GM12878 (cell line): Measurements from ENCODE around the gene ASCC2. TPM values are rescaled to one million over a fixed set of nuclear protein-coding genes. Genes with fewer than 3 reads are reported as not detected.

Experiments used
- ATAC-seq: fragments of 200-7000 bp; cut with Tn5 transposase; 3 replicates; pipeline ENCODE4 v1.9.1; 2020; ENCODE audit warnings: mild to moderate bottlenecking, moderate library complexity
- BruUV-seq: library from RNA; stranded (reverse); fragments of 400-500 nt; replicated peaks from 2 replicates; lab custom pipeline; 2021; lab: Mats Ljungman, UMichigan
- CTCF ChIA-PET: fragments of 300-600 bp; sonication (Branson Sonifier 250); formaldehyde crosslinking; extraction: SDS; loops from one replicate; lab custom pipeline; 2021; ENCODE audit warnings: inconsistent platforms; lab: Yijun Ruan, JAX
- POLR2A ChIA-PET: fragments of 350-600 bp; formaldehyde crosslinking; extraction: SDS; loops from one replicate; lab custom pipeline; 2021; ENCODE audit warnings: inconsistent platforms; lab: Charles Lee
- RAD21 ChIA-PET: fragments of 300-600 bp; sonication (Branson Sonifier 250); formaldehyde crosslinking; loops from one replicate; lab custom pipeline; 2023; ENCODE audit warnings: antibody characterized with exemption; ENCODE audit not compliant: unreplicated experiment; lab: Charles Lee
- SMC1A ChIA-PET: fragments of 300-600 bp; sonication (Branson Sonifier 250); formaldehyde crosslinking; loops from one replicate; lab custom pipeline; 2023; ENCODE audit not compliant: unreplicated experiment, uncharacterized antibody; lab: Charles Lee
- DNase-seq: peaks from one replicate; pipeline ENCODE4 v3.0.0-alpha.2; 2011; ENCODE audit warnings: low read depth, low spot score
- FAIRE-seq: peaks from 3 replicates; lab custom pipeline; 2011; peaks lifted over from hg19 to GRCh38; lab: Jason Lieb, UNC
- H2AFZ ChIP-seq: 2 replicates; pipeline ENCODE4 v1.6.0; 2011; ENCODE audit warnings: low read depth, low read length, control low read depth; ENCODE audit not compliant: control insufficient read depth
- H3K27ac ChIP-seq: 2 replicates; pipeline ENCODE4 v1.5.1; 2011; ENCODE audit warnings: control low read depth; ENCODE audit not compliant: control insufficient read depth, insufficient read depth
- H3K27me3 ChIP-seq, 2 experiments: replicated peaks in 1 of 2; 2 replicates each; pipeline versions ENCODE4 v1.6.0 to v1.6.1; 2011; ENCODE audit warnings: low read length in 1 of 2; ENCODE audit not compliant: control insufficient read depth in 2 of 2, insufficient read depth in 2 of 2
- H3K36me3 ChIP-seq, 2 experiments: 2 replicates each; pipeline ENCODE4 v1.5.1; 2011; ENCODE audit warnings: low read length in 1 of 2; ENCODE audit not compliant: control insufficient read depth in 2 of 2, insufficient read depth in 2 of 2
- H3K4me1 ChIP-seq: 2 replicates; pipeline ENCODE4 v1.6.1; 2011; ENCODE audit warnings: mild to moderate bottlenecking, low read length, moderate library complexity, mixed read lengths; ENCODE audit not compliant: control insufficient read depth, insufficient read depth
- H3K4me2 ChIP-seq: 2 replicates; pipeline ENCODE4 v1.6.0; 2011; ENCODE audit warnings: control low read depth; ENCODE audit not compliant: control insufficient read depth, insufficient read depth
- H3K4me3 ChIP-seq: fragments of 200-600 bp; sonication (generic); 2 replicates; pipeline ENCODE4 v1.5.1; 2016
- H3K79me2 ChIP-seq: 2 replicates; pipeline ENCODE4 v1.6.0; 2011; ENCODE audit warnings: low read length; ENCODE audit not compliant: control insufficient read depth, insufficient read depth
- H3K9ac ChIP-seq: 2 replicates; pipeline ENCODE4 v1.8.0; 2011; ENCODE audit warnings: low read length, control low read depth, mixed read lengths; ENCODE audit not compliant: control insufficient read depth, insufficient read depth
- H3K9me3 ChIP-seq: replicated peaks from 3 replicates; pipeline ENCODE4 v1.5.1; 2011; ENCODE audit warnings: mild to moderate bottlenecking, low read length; ENCODE audit not compliant: control insufficient read depth, insufficient read depth
- H4K20me1 ChIP-seq: 2 replicates; pipeline ENCODE4 v1.6.0; 2011; ENCODE audit not compliant: control insufficient read depth, insufficient read depth
- BCL11A ChIP-seq: IDR thresholded peaks from 2 replicates; pipeline ENCODE4 v1.6.1; 2011; ENCODE audit warnings: low read depth, low read length
- EED ChIP-seq: sonication (generic); IDR thresholded peaks from 2 replicates; pipeline ENCODE4 v1.6.1; 2016; ENCODE audit warnings: antibody characterized with exemption, low read depth
- FOXM1 ChIP-seq: IDR thresholded peaks from 2 replicates; pipeline ENCODE4 v1.6.1; 2012; ENCODE audit warnings: low read depth, mild to moderate bottlenecking, inconsistent platforms, low read length, moderate library complexity
- HDAC2 ChIP-seq: fragments of 200-600 bp; sonication (generic); IDR thresholded peaks from 2 replicates; pipeline ENCODE4 v1.6.1; 2017
- HDAC6 ChIP-seq: fragments of 200-600 bp; sonication (generic); IDR thresholded peaks from one replicate; pipeline ENCODE4 v1.8.0; 2017; ENCODE audit warnings: antibody characterized with exemption; ENCODE audit not compliant: unreplicated experiment
- HSF1 ChIP-seq: fragments of 150-350 bp; IDR thresholded peaks from 2 replicates; pipeline ENCODE4 v1.6.1; 2014; ENCODE audit warnings: mild to moderate bottlenecking, low read depth, low read length
- PKNOX1 ChIP-seq: fragments of 450-650 bp; IDR thresholded peaks from 2 replicates; pipeline ENCODE4 v1.6.1; 2016; ENCODE audit warnings: mild to moderate bottlenecking
- POLR2AphosphoS5 ChIP-seq: IDR thresholded peaks from 2 replicates; pipeline ENCODE4 v1.6.1; 2011; ENCODE audit warnings: mild to moderate bottlenecking, low read length, inconsistent platforms
- SMAD1 ChIP-seq: fragments of 450-650 bp; IDR thresholded peaks from 2 replicates; pipeline ENCODE4 v1.6.1; 2018; ENCODE audit warnings: mild to moderate bottlenecking, low read depth; ENCODE audit not compliant: partially characterized antibody
- SMARCA5 ChIP-seq: fragments of 450-650 bp; IDR thresholded peaks from 2 replicates; pipeline ENCODE4 v1.6.1; 2017; ENCODE audit warnings: mild to moderate bottlenecking
- STAT1 ChIP-seq: fragments of 450-650 bp; conservative IDR thresholded peaks from 2 replicates; pipeline ENCODE4 v1.6.1; 2014; ENCODE audit warnings: antibody characterized with exemption, mild to moderate bottlenecking
- ZBED1 ChIP-seq: IDR thresholded peaks from 2 replicates; pipeline ENCODE4 v1.6.1; 2016; ENCODE audit warnings: borderline replicate concordance
- ZBTB4 ChIP-seq: fragments of 450-650 bp; formaldehyde crosslinking; IDR thresholded peaks from 2 replicates; pipeline ENCODE4 v1.4.0; 2022; ENCODE audit warnings: mild to moderate bottlenecking, moderate library complexity
- ZNF274 ChIP-seq: IDR thresholded peaks from one replicate; pipeline ENCODE4 v1.8.0; 2011; ENCODE audit not compliant: insufficient read length, insufficient read depth
- ZSCAN29 ChIP-seq: fragments of 450-650 bp; IDR thresholded peaks from 2 replicates; pipeline ENCODE4 v1.6.1; 2017; ENCODE audit warnings: mild to moderate bottlenecking, moderate library complexity
- WGBS: methylation state at CpG from one replicate; pipeline ENCODE4 v1.1.6; 2016; ENCODE audit warnings: low lambda C conversion rate; ENCODE audit not compliant: insufficient replicate concordance, insufficient coverage; ENCODE audit errors: missing lambda C conversion rate; 5-methylcytosine and 5-hydroxymethylcytosine counted together
- in situ Hi-C: fragments of 300-500 bp; cut with MboI; formaldehyde crosslinking; loops from 9 replicates; pipeline ENCODE4 v1.14.3; 2018; ENCODE audit warnings: mixed read lengths
- intact Hi-C: fragments of 100-400 bp; cut with micrococcal nuclease; formaldehyde crosslinking; loops from one replicate; pipeline ENCODE4 v1.14.2; 2022; ENCODE audit not compliant: unreplicated experiment
- polyA plus RNA-seq, 11 experiments: library from polyadenylated mRNA; depleted of rRNA in 4 of 11; unstranded in 6 of 11; stranded (reverse) in 5 of 11; fragments of >200 nt; fragmentation: Nextera tagmentation in 4 of 11; fragmentation: Illumina TruSeq in 1 of 11; extraction: Ambion mirVana in 4 of 11; extraction: Trizol in 1 of 11; gene quantifications; 1 replicate in 1 of 11; 2 replicates in 10 of 11; pipeline versions ENCODE4 v1.2.1 to v1.2.3, GENCODE V29; 2011 to 2016; ENCODE audit warnings: inconsistent platforms in 2 of 11, missing spikeins in 2 of 11, low read depth in 1 of 11
- total RNA-seq, 4 experiments: library from RNA; depleted of rRNA in 3 of 4; stranded (reverse); fragments of >200 nt in 3 of 4; fragmentation: Illumina TruSeq in 1 of 4; extraction: Trizol in 1 of 4; gene quantifications; 2 replicates each; pipeline versions ENCODE4 v1.2.1 to v1.2.3, GENCODE V29; 2013 to 2021

ASCC2 gene
- total and polyA plus RNA-seq, 10 of the 15 experiments (the other 5 are each of a cell fraction or from before 2014, with no cell fraction given), result 5.3 to 91.4 (median 56.5) TPM

- 62% methylated on average over 4 of the region's 4 CpGs for WGBS
- ATAC-seq (no peak), DNase-seq (no peak), FAIRE-seq (no peak)
- H3K27me3 ChIP-seq, result no peaks in the 10 kb centered on the region
- H3K27ac ChIP-seq, result no peak overlapping the region
- no peak overlapping the region for H2AFZ ChIP-seq
- no peaks in the 10 kb centered on the region for H3K4me1 ChIP-seq
- H3K79me2 ChIP-seq, result peaks cover 34% of the 10 kb centered on the region
- H3K4me3 ChIP-seq, result 0 out of 2 replicates have a peak overlapping the region, but pooled peaks have one; percentile 8
- no peaks in the 10 kb centered on the region for H3K36me3 ChIP-seq
- no peak overlapping the region for H3K4me2 ChIP-seq
- in situ Hi-C loops (no loop called here), intact Hi-C loops (loop anchor here (10.0 kb wide), 1 partner anchor 99 kb away; no protein-coding TSS in a partner anchor)
- no peak overlapping the region for H3K9ac ChIP-seq
- ChIA-PET RAD21 (no interaction called here), POLR2A (no interaction called here), SMC1A (no interaction called here), CTCF (interaction anchor here (1.2 to 1.5 kb wide), 2 partner anchors 120 to 203 kb away, joined by 3 read pairs; no protein-coding TSS in a partner anchor)
- no peaks in the 10 kb centered on the region for H3K9me3 ChIP-seq
- no TSS peak for BruUV-seq
- TF ChIP-seq POLR2AphosphoS5 (no peak), EED (no peak), SMAD1 (no peak), STAT1 (no peak), HDAC2 (no peak), ZNF274 (no peak), ZSCAN29 (no peak), SMARCA5 (no peak), BCL11A (no peak), ZBTB4 (no peak), PKNOX1 (no peak), HDAC6 (no peak), HSF1 (no peak), ZBED1 (no peak), FOXM1 (no peak)
- no peaks in the 10 kb centered on the region for H4K20me1 ChIP-seq
These were observed 47.5 kb upstream of the ASCC2 start for GRCh38 chr22:29885610-29886009.
